Muscle of leg (tissue), 11 donors: ENCODE results near the gene COG1. TPM values are rescaled to one million over a fixed set of nuclear protein-coding genes. Genes with fewer than 3 reads are reported as not detected.
A peak's percentile ranks its signal among the peaks of the same experiment; 100 is the strongest.

ENCODE experiments used
- DNase-seq: peaks from one replicate; pipeline ENCODE4 v3.0.0; 2013
- H3K27ac ChIP-seq: one replicate; pipeline ENCODE4 v1.5.1; 2013; ENCODE audit warnings: mild to moderate bottlenecking, low read length, control low read depth
- H3K27me3 ChIP-seq: one replicate; pipeline ENCODE4 v1.6.1; 2013; ENCODE audit warnings: low read length; ENCODE audit not compliant: control insufficient read depth, insufficient read depth
- H3K36me3 ChIP-seq: one replicate; pipeline ENCODE4 v1.6.1; 2013; ENCODE audit warnings: low read length; ENCODE audit not compliant: control insufficient read depth, insufficient read depth
- H3K4me1 ChIP-seq: one replicate; pipeline ENCODE4 v1.6.1; 2013; ENCODE audit warnings: low read length; ENCODE audit not compliant: control insufficient read depth, insufficient read depth
- H3K4me3 ChIP-seq: one replicate; pipeline ENCODE4 v1.5.1; 2013; ENCODE audit warnings: low read length, control low read depth
- H3K9me3 ChIP-seq: replicated peaks from 2 replicates; pipeline ENCODE4 v1.6.1; 2013; ENCODE audit warnings: low read depth, low read length; ENCODE audit not compliant: control insufficient read depth
- WGBS: methylation state at CpG from one replicate; pipeline ENCODE4 v1.1.5; 2013; ENCODE audit warnings: missing lambda C conversion rate; ENCODE audit not compliant: insufficient coverage; 5-methylcytosine and 5-hydroxymethylcytosine counted together
- polyA plus RNA-seq, 8 donors: library from polyadenylated mRNA; unstranded; fragments of 120-200 nt; gene quantifications; one replicate each; pipeline versions ENCODE4 v1.2.1 to v1.2.3, GENCODE V29; 2013; ENCODE audit warnings: inconsistent platforms in 1 of 8, low replicate concordance in 1 of 8; ENCODE audit not compliant: insufficient read length in 8 of 8, insufficient read depth in 1 of 8
- total RNA-seq: library from RNA; stranded (reverse); fragments of 120-200 nt; gene quantifications from one replicate; pipeline ENCODE4 v1.2.4, GENCODE V29; 2013

The COG1 gene
- total and polyA plus RNA-seq, 9 donors: 23.3 to 41.8 (median 30.6) TPM

DNA sequence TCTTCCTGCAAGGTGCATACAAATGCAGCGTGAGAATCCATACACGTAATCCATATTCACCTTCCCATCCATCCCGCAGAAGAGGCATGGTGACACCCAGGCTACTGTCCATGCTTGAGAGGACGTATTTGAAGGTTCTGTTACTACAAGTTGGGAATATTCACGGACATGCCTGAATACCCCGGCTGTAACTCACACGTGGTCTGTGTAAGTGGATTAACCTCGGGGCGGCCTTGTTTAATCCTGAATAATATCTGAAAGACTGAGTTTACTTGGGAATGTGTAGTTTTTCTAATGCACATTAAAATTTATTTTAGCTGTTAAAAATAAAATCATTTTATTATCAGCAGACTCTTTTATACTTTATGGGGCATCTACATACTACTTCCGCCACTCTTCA lies 55.7 kb downstream of the COG1 start:
- H3K27ac ChIP-seq: no peak overlapping the region
- no peak for DNase-seq
- H3K4me3 ChIP-seq: no peak overlapping the region
- H3K9me3 ChIP-seq: no peaks in the 10 kb centered on the region
- H3K36me3 ChIP-seq: peaks cover 21% of the 10 kb centered on the region
- no peaks in the 10 kb centered on the region for H3K27me3 ChIP-seq
- WGBS: no CpG with 5 or more reads among the region's 10 CpGs
- H3K4me1 ChIP-seq: peaks cover 19% of the 10 kb centered on the region

DNA sequence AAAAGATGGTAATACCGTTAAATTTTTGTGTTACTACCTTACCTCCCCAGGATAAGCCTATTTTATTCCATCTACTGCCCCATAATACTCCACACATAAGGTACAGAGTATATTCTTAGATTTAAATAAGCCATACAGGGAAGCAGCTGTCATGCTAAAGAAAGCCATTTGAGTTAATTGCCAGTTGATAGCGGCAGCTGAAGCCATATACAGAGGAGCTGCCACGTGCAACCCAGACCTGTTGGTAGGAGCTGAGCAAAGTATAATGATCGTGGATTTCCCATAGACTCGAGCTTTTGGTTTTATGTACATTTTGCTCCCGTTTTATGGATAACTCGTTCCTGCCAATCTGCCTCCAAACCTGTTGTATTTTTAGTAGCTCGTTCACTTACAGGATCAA lies 56.8 kb downstream of the COG1 start:
- H3K36me3 ChIP-seq: peaks cover 16% of the 10 kb centered on the region
- H3K9me3 ChIP-seq: no peaks in the 10 kb centered on the region
- DNase-seq: no peak
- peaks cover 19% of the 10 kb centered on the region for H3K4me1 ChIP-seq
- 60% methylated on average over 4 of the region's 8 CpGs for WGBS
- H3K27ac ChIP-seq: no peak overlapping the region
- no peak overlapping the region for H3K4me3 ChIP-seq
- H3K27me3 ChIP-seq: no peaks in the 10 kb centered on the region

DNA sequence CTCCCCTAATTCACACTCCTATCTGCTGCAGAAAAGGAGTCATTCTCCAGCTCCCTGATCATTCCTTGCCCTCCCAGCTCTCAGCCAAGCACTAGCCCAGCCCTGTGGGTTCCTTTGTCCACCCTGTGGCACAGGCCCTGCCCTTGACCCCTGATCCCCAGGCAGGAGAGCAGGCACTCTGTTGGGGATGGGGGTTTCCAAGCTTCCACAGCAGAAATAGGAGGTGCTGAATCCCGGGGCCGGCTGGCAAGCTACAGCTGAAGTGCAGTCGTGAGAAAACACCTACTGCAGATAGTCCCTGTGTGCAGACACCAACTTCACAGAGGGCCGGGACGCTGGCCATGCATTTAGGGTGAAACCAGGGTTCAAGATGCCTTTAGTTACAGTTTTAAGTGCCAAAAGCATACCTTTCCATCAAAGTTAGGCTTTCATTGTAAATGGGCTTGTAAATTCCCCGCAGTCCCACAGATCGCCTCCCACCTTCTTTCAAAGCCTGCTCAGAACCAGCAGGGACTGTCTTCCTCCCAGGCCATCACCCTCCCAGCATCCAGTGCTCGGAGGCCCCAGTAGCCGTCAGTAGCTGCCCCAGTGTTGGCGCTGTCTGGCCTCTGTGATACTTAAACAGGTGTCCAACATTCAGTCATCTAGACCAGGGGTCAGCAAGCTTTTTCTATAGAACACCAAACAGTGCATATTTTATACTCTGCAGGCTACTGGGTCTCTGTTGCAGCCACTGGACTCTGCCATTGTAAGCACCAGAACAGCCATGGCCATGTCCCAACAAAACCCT lies 58.2 kb downstream of the COG1 start:
- Histone ChIP-seq H3K4me3 (no peak overlapping the region), H3K27me3 (no peaks in the 10 kb centered on the region), H3K36me3 (peaks cover 10% of the 10 kb centered on the region), H3K27ac (no peak overlapping the region), H3K9me3 (no peaks in the 10 kb centered on the region), H3K4me1 (peaks cover 19% of the 10 kb centered on the region)
- DNase-seq: no peak
- 46% methylated on average over 10 of the region's 10 CpGs for WGBS

DNA sequence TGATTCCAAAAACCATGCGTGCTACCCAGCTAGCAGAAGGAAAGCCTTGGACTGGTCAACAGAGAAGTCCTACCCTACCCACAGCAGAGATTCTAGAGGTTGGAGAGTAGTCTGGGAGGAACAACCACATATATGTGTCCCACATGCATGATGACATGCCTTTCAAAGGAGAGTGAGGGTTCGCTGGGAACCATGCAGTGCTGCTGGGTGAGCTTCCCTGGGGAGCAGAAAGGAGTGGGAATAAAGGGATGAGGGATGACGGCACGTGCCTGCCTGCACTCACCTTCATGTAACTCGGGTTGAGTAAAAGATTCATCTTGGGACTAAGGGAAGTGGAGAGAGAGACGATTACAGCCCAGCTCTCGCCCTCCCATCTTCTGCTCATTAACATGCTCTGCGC lies 59.0 kb downstream of the COG1 start:
- Histone ChIP-seq H3K27ac (no peak overlapping the region), H3K4me1 (peaks cover 19% of the 10 kb centered on the region), H3K27me3 (no peaks in the 10 kb centered on the region), H3K9me3 (no peaks in the 10 kb centered on the region), H3K4me3 (no peak overlapping the region), H3K36me3 (peaks cover 8% of the 10 kb centered on the region)
- DNase-seq: no peak
- WGBS: 86% methylated on average over 1 of the region's 8 CpGs

GRCh38 chr17:73255671-73256181 lies 62.9 kb downstream of the COG1 start:
- Histone ChIP-seq H3K27me3 (no peaks in the 10 kb centered on the region), H3K36me3 (no peaks in the 10 kb centered on the region), H3K4me1 (peaks cover 5% of the 10 kb centered on the region), H3K4me3 (no peak overlapping the region), H3K27ac (no peak overlapping the region), H3K9me3 (no peaks in the 10 kb centered on the region)
- DNase-seq: peak; percentile 46
- WGBS: 0% methylated on average over 3 of the region's 8 CpGs

DNA sequence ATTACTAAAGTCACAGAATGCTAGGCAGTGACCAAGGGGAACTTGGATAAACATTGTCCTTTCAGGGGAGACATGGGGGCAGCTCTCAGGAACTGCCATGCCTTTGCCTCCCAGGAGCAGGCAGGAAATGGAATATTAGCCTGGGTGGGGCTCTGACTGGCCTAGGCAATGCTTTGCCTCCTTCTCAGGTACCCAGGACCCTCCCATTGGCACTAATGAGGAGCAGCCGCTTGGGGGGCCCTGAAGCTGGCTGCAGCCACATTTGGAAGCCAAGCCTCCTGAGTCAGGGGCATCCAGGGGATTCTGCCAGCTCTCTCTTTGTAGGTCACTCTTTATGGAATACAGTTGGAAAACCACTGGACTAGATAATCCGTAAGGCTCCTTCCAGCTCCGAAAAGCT lies 63.4 kb downstream of the COG1 start:
- no peak for DNase-seq
- Histone ChIP-seq H3K27me3 (no peaks in the 10 kb centered on the region), H3K36me3 (no peaks in the 10 kb centered on the region), H3K4me1 (peaks cover 3% of the 10 kb centered on the region), H3K4me3 (no peak overlapping the region), H3K27ac (no peak overlapping the region), H3K9me3 (no peaks in the 10 kb centered on the region)
- 67% methylated on average over 1 of the region's 3 CpGs for WGBS

DNA sequence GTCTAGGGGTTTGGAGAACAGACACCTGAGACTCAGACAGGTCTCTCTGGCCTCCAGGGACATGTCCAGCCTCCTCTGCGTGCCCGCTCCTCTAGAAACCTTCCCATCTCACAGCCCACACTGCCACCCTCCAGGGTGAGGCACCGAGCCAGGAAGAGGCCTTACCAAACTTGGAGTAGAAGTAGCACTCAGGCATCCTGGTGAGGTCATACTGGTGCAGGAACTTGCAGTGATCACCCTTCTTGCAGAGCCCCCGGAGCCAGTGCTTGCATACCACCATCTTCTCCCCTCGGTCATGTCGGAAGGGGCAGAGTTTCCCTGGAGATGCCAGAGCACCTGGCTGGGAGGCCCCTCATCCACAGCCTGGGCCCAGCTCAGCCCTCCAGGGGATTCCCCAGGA lies 64.7 kb downstream of the COG1 start:
- no peaks in the 10 kb centered on the region for H3K36me3 ChIP-seq
- H3K9me3 ChIP-seq: no peaks in the 10 kb centered on the region
- no peaks in the 10 kb centered on the region for H3K27me3 ChIP-seq
- DNase-seq: no peak
- no peak overlapping the region for H3K27ac ChIP-seq
- H3K4me3 ChIP-seq: no peak overlapping the region
- 84% methylated on average over 6 of the region's 6 CpGs for WGBS
- H3K4me1 ChIP-seq: peaks cover 1% of the 10 kb centered on the region

Other genes starting within 250 kb of the COG1 start
- gene SLC39A11, start 100.4 kb upstream of the COG1 start, total RNA-seq: 10.0 TPM
- 10 to 100 TPM in 4 of 8 donors, 1 to 10 TPM in 4; 8.7 to 13.6 (median 10.3) TPM for gene SLC39A11, start 100.4 kb upstream of the COG1 start, polyA plus RNA-seq
- gene SSTR2, start 28.0 kb upstream of the COG1 start, total RNA-seq: 0.53 TPM
- gene SSTR2, start 28.0 kb upstream of the COG1 start, polyA plus RNA-seq: under 1 TPM; 0.48 to 0.90 (median 0.65) TPM
- not detected for gene CPSF4L, start 68.8 kb downstream of the COG1 start, total RNA-seq
- not detected for gene CPSF4L, start 68.8 kb downstream of the COG1 start, polyA plus RNA-seq
- gene CDC42EP4, start 118.9 kb downstream of the COG1 start, total RNA-seq: 13.4 TPM
- 10 to 100 TPM; 19.8 to 30.9 (median 22.3) TPM for gene CDC42EP4, start 118.9 kb downstream of the COG1 start, polyA plus RNA-seq